GM18868 (cell line): ENCODE data around the gene FAM227A.

Source experiments
- ATAC-seq: cut with Tn5 transposase; IDR thresholded peaks from one replicate; pipeline ENCODE4 v1.9.1; 2021; ENCODE audit warnings: mild to moderate bottlenecking, moderate library complexity; ENCODE audit not compliant: unreplicated experiment

FAM227A gene

GRCh38 chr22:38656256-38657044 lies at the start of gene FAM227A, which contains the start of gene CBY1:
FAM227A (minus strand) TSS chr22:38656392; CDS start chr22:38650168, 6,224 bp downstream.
CBY1 (plus strand) TSS chr22:38656638; CDS start chr22:38668055, 11,417 bp downstream.
- ATAC-seq, result peak; percentile 72

- peak; percentile 71 for ATAC-seq
Observed at GRCh38 chr22:38705235-38706100, 49.3 kb upstream of the FAM227A start, which contains the start of gene GTPBP1. GTPBP1 (plus strand) TSS chr22:38705944; CDS start chr22:38705956, 12 bp downstream.

GRCh38 chr22:38704654-38705234 lies 48.6 kb upstream of the FAM227A start:
- no peak for ATAC-seq

- ATAC-seq, result peak; percentile 29
Observed at GRCh38 chr22:38700789-38701628, 44.8 kb upstream of the FAM227A start, which contains the start of gene JOSD1. JOSD1 (minus strand) TSS chr22:38700943; CDS start chr22:38699987, 956 bp downstream.

- no peak for ATAC-seq
Observed at GRCh38 chr22:38700270-38700788, 44.1 kb upstream of the FAM227A start.

GRCh38 chr22:38699784-38700183 lies 43.6 kb upstream of the FAM227A start:
- no peak for ATAC-seq

GRCh38 chr22:38699143-38699542 lies 43.0 kb upstream of the FAM227A start:
- ATAC-seq, result no peak

- ATAC-seq, result no peak
Observed at GRCh38 chr22:38698407-38699094, 42.4 kb upstream of the FAM227A start.

- ATAC-seq, result no peak
Observed at GRCh38 chr22:38697425-38698089, 41.4 kb upstream of the FAM227A start.

GRCh38 chr22:38696606-38697424 lies 40.6 kb upstream of the FAM227A start:
- no peak for ATAC-seq

- ATAC-seq, result no peak
Observed at GRCh38 chr22:38694940-38695339, 38.7 kb upstream of the FAM227A start.

GRCh38 chr22:38694049-38694448 lies 37.9 kb upstream of the FAM227A start:
- ATAC-seq, result no peak

GRCh38 chr22:38689651-38690050 lies 33.5 kb upstream of the FAM227A start:
- ATAC-seq, result no peak

GRCh38 chr22:38685761-38686160 lies 29.6 kb upstream of the FAM227A start:
- ATAC-seq, result no peak

- ATAC-seq, result no peak
Observed at GRCh38 chr22:38684895-38685294, 28.7 kb upstream of the FAM227A start.

GRCh38 chr22:38681582-38682335 lies 25.6 kb upstream of the FAM227A start, which contains the start of gene TOMM22:
TOMM22 (plus strand) TSS chr22:38681957; CDS start chr22:38681979, 22 bp downstream.
- peak; percentile 96 for ATAC-seq

- no peak for ATAC-seq
Observed at GRCh38 chr22:38675833-38676232, 19.6 kb upstream of the FAM227A start.
